Gastroesophageal sphincter (tissue), 3 donors: ENCODE measurements around the gene DEDD2.

ENCODE experiments used
- POLR2AphosphoS5 ChIP-seq: sonication (generic); formaldehyde crosslinking; IDR thresholded peaks from one replicate; pipeline ENCODE4 v1.6.1; 2017; ENCODE audit warnings: antibody characterized with exemption
- TF ChIP-seq, protein P1 (sequence below), 4 experiments: fragments of 200-600 bp in 2 of 4; fragments of 450-650 bp in 2 of 4; sonication (generic) in 1 of 4; IDR thresholded peaks; one replicate each; pipeline ENCODE4 v1.5.1; 2017 to 2019; ENCODE audit warnings: antibody characterized with exemption in 4 of 4, mild to moderate bottlenecking in 2 of 4, moderate library complexity in 2 of 4

DNA sequence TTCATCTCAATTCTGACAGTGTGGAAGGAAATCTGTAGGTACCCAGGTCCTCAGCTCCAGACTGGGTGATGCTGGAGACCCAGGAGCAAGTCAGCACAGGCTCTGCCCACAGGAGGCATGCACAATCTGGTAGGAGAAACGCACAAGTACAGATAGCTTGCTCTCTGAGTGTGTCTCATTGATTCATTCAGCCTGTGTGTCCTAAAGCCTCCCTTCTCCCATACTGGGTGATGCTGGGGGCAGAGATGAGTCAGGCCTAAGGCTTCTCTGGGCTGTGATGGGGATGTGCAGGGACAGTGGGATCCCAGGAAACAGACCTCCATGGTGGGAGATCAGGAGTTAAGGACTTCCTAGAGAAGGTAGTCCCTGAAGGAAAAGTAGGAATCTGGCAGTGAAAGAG is 9.4 kb upstream of the DEDD2 start:
- no peak for TF ChIP-seq POLR2AphosphoS5
- TF ChIP-seq, protein P1, sequence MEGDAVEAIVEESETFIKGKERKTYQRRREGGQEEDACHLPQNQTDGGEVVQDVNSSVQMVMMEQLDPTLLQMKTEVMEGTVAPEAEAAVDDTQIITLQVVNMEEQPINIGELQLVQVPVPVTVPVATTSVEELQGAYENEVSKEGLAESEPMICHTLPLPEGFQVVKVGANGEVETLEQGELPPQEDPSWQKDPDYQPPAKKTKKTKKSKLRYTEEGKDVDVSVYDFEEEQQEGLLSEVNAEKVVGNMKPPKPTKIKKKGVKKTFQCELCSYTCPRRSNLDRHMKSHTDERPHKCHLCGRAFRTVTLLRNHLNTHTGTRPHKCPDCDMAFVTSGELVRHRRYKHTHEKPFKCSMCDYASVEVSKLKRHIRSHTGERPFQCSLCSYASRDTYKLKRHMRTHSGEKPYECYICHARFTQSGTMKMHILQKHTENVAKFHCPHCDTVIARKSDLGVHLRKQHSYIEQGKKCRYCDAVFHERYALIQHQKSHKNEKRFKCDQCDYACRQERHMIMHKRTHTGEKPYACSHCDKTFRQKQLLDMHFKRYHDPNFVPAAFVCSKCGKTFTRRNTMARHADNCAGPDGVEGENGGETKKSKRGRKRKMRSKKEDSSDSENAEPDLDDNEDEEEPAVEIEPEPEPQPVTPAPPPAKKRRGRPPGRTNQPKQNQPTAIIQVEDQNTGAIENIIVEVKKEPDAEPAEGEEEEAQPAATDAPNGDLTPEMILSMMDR (IDR thresholded peaks at IDR 0.05): no peak
